ENCODE measurements around the gene CTNNBL1.

Gene CTNNBL1

GRCh38 chr20:37733416-37733815 lies 39.6 kb downstream of the CTNNBL1 start:
- Mint-ChIP-seq H3K9me3 (no peaks in the 10 kb centered on the region), H3K4me1 (ENCODE audit: low read depth) (peaks cover 23% of the 10 kb centered on the region), H3K27ac (no peak overlapping the region), H3K36me3 (ENCODE audit: low read depth) (peaks cover 73% of the 10 kb centered on the region), H3K27me3 (no peaks in the 10 kb centered on the region), H3K4me3 (no peak overlapping the region)
- DNase-seq, result no peak

- Mint-ChIP-seq H3K27me3 (no peaks in the 10 kb centered on the region), H3K4me1 (ENCODE audit: low read depth) (peaks cover 17% of the 10 kb centered on the region), H3K36me3 (ENCODE audit: low read depth) (peaks cover 83% of the 10 kb centered on the region), H3K9me3 (no peaks in the 10 kb centered on the region), H3K27ac (peak overlapping the region; percentile 19), H3K4me3 (no peak overlapping the region)
- no peak for DNase-seq
Measured at GRCh38 chr20:37734228-37734985, 40.6 kb downstream of the CTNNBL1 start.

GRCh38 chr20:37735541-37735940 lies 41.7 kb downstream of the CTNNBL1 start:
- H3K4me1 Mint-ChIP-seq (ENCODE audit: low read depth), result peaks cover 15% of the 10 kb centered on the region
- peak overlapping the region; percentile 12 for H3K27ac Mint-ChIP-seq
- no peak for DNase-seq
- H3K4me3 Mint-ChIP-seq, result no peak overlapping the region
- H3K36me3 Mint-ChIP-seq (ENCODE audit: low read depth), result peaks cover 90% of the 10 kb centered on the region
- no peaks in the 10 kb centered on the region for H3K27me3 Mint-ChIP-seq
- H3K9me3 Mint-ChIP-seq, result no peaks in the 10 kb centered on the region

GRCh38 chr20:37736132-37736531 lies 42.3 kb downstream of the CTNNBL1 start:
- no peak for DNase-seq
- Mint-ChIP-seq H3K27ac (no peak overlapping the region), H3K4me3 (no peak overlapping the region), H3K36me3 (ENCODE audit: low read depth) (peaks cover 91% of the 10 kb centered on the region), H3K27me3 (no peaks in the 10 kb centered on the region), H3K4me1 (ENCODE audit: low read depth) (peaks cover 15% of the 10 kb centered on the region), H3K9me3 (no peaks in the 10 kb centered on the region)

GRCh38 chr20:37737826-37738420 lies 44.1 kb downstream of the CTNNBL1 start:
- peaks cover 85% of the 10 kb centered on the region for H3K36me3 Mint-ChIP-seq (ENCODE audit: low read depth)
- H3K9me3 Mint-ChIP-seq, result no peaks in the 10 kb centered on the region
- no peaks in the 10 kb centered on the region for H3K27me3 Mint-ChIP-seq
- DNase-seq, result no peak
- H3K27ac Mint-ChIP-seq, result no peak overlapping the region
- H3K4me1 Mint-ChIP-seq (ENCODE audit: low read depth), result peaks cover 15% of the 10 kb centered on the region
- no peak overlapping the region for H3K4me3 Mint-ChIP-seq

- no peak for DNase-seq
- no peaks in the 10 kb centered on the region for H3K9me3 Mint-ChIP-seq
- H3K27ac Mint-ChIP-seq, result no peak overlapping the region
- no peak overlapping the region for H3K4me3 Mint-ChIP-seq
- H3K4me1 Mint-ChIP-seq (ENCODE audit: low read depth), result no peaks in the 10 kb centered on the region
- no peaks in the 10 kb centered on the region for H3K27me3 Mint-ChIP-seq
- peaks cover 67% of the 10 kb centered on the region for H3K36me3 Mint-ChIP-seq (ENCODE audit: low read depth)
Measured at GRCh38 chr20:37741055-37741454, 47.2 kb downstream of the CTNNBL1 start.

GRCh38 chr20:37741570-37741969 lies 47.7 kb downstream of the CTNNBL1 start:
- Mint-ChIP-seq H3K27me3 (no peaks in the 10 kb centered on the region), H3K9me3 (no peaks in the 10 kb centered on the region), H3K27ac (no peak overlapping the region), H3K4me3 (no peak overlapping the region), H3K4me1 (ENCODE audit: low read depth) (no peaks in the 10 kb centered on the region), H3K36me3 (ENCODE audit: low read depth) (peaks cover 69% of the 10 kb centered on the region)
- no peak for DNase-seq

GRCh38 chr20:37742131-37742530 lies 48.3 kb downstream of the CTNNBL1 start:
- H3K27ac Mint-ChIP-seq, result no peak overlapping the region
- no peaks in the 10 kb centered on the region for H3K27me3 Mint-ChIP-seq
- H3K9me3 Mint-ChIP-seq, result no peaks in the 10 kb centered on the region
- H3K4me3 Mint-ChIP-seq, result no peak overlapping the region
- peaks cover 67% of the 10 kb centered on the region for H3K36me3 Mint-ChIP-seq (ENCODE audit: low read depth)
- no peaks in the 10 kb centered on the region for H3K4me1 Mint-ChIP-seq (ENCODE audit: low read depth)
- no peak for DNase-seq

GRCh38 chr20:37744347-37744746 lies 50.5 kb downstream of the CTNNBL1 start:
- H3K4me1 Mint-ChIP-seq (ENCODE audit: low read depth), result no peaks in the 10 kb centered on the region
- no peak overlapping the region for H3K4me3 Mint-ChIP-seq
- no peak overlapping the region for H3K27ac Mint-ChIP-seq
- peaks cover 65% of the 10 kb centered on the region for H3K36me3 Mint-ChIP-seq (ENCODE audit: low read depth)
- no peaks in the 10 kb centered on the region for H3K9me3 Mint-ChIP-seq
- no peak for DNase-seq
- no peaks in the 10 kb centered on the region for H3K27me3 Mint-ChIP-seq

- peaks cover 64% of the 10 kb centered on the region for H3K36me3 Mint-ChIP-seq (ENCODE audit: low read depth)
- H3K27ac Mint-ChIP-seq, result peak overlapping the region; percentile 44
Measured at GRCh38 chr20:37745553-37745952, 51.7 kb downstream of the CTNNBL1 start.

GRCh38 chr20:37748015-37748414 lies 54.2 kb downstream of the CTNNBL1 start:
- Mint-ChIP-seq H3K4me3 (no peak overlapping the region), H3K9me3 (no peaks in the 10 kb centered on the region), H3K4me1 (ENCODE audit: low read depth) (no peaks in the 10 kb centered on the region), H3K27me3 (no peaks in the 10 kb centered on the region), H3K36me3 (ENCODE audit: low read depth) (peaks cover 69% of the 10 kb centered on the region), H3K27ac (no peak overlapping the region)
- DNase-seq, result no peak

More at GRCh38 chr20:37745553-37745952, 51.7 kb downstream of the CTNNBL1 start:
- Mint-ChIP-seq H3K4me3 (no peak overlapping the region), H3K9me3 (no peaks in the 10 kb centered on the region), H3K27me3 (no peaks in the 10 kb centered on the region), H3K4me1 (ENCODE audit: low read depth) (no peaks in the 10 kb centered on the region)
- DNase-seq, result no peak

- no peaks in the 10 kb centered on the region for H3K9me3 Mint-ChIP-seq
- H3K27ac Mint-ChIP-seq, result no peak overlapping the region
- H3K27me3 Mint-ChIP-seq, result no peaks in the 10 kb centered on the region
- no peak for DNase-seq
- H3K4me1 Mint-ChIP-seq (ENCODE audit: low read depth), result no peaks in the 10 kb centered on the region
- no peak overlapping the region for H3K4me3 Mint-ChIP-seq
- peaks cover 73% of the 10 kb centered on the region for H3K36me3 Mint-ChIP-seq (ENCODE audit: low read depth)
Measured at GRCh38 chr20:37749218-37749617, 55.4 kb downstream of the CTNNBL1 start.

- Mint-ChIP-seq H3K36me3 (ENCODE audit: low read depth) (peaks cover 75% of the 10 kb centered on the region), H3K27me3 (no peaks in the 10 kb centered on the region), H3K9me3 (no peaks in the 10 kb centered on the region), H3K27ac (no peak overlapping the region), H3K4me3 (no peak overlapping the region), H3K4me1 (ENCODE audit: low read depth) (no peaks in the 10 kb centered on the region)
- no peak for DNase-seq
Measured at GRCh38 chr20:37749620-37750403, 56.0 kb downstream of the CTNNBL1 start.

- Mint-ChIP-seq H3K36me3 (ENCODE audit: low read depth) (peaks cover 79% of the 10 kb centered on the region), H3K27ac (no peak overlapping the region), H3K27me3 (no peaks in the 10 kb centered on the region), H3K9me3 (no peaks in the 10 kb centered on the region), H3K4me1 (ENCODE audit: low read depth) (no peaks in the 10 kb centered on the region), H3K4me3 (no peak overlapping the region)
- no peak for DNase-seq
Measured at GRCh38 chr20:37755665-37756064, 61.8 kb downstream of the CTNNBL1 start.

- Mint-ChIP-seq H3K4me3 (no peak overlapping the region), H3K27me3 (no peaks in the 10 kb centered on the region), H3K27ac (no peak overlapping the region), H3K4me1 (ENCODE audit: low read depth) (no peaks in the 10 kb centered on the region), H3K36me3 (ENCODE audit: low read depth) (peaks cover 78% of the 10 kb centered on the region), H3K9me3 (no peaks in the 10 kb centered on the region)
- no peak for DNase-seq
Measured at GRCh38 chr20:37756234-37756633, 62.4 kb downstream of the CTNNBL1 start.
